GM12878 (cell line): ENCODE results near the gene REEP3. TPM values are rescaled to one million over a fixed set of nuclear protein-coding genes. Genes with fewer than 3 reads are reported as not detected.

Source experiments
- BCL11A ChIP-seq: IDR thresholded peaks from 2 replicates; pipeline ENCODE4 v1.6.1; 2011; ENCODE audit warnings: low read depth, low read length
- EED ChIP-seq: sonication (generic); IDR thresholded peaks from 2 replicates; pipeline ENCODE4 v1.6.1; 2016; ENCODE audit warnings: antibody characterized with exemption, low read depth
- FOXM1 ChIP-seq: IDR thresholded peaks from 2 replicates; pipeline ENCODE4 v1.6.1; 2012; ENCODE audit warnings: low read depth, mild to moderate bottlenecking, inconsistent platforms, low read length, moderate library complexity
- MYB ChIP-seq: fragments of 150-350 bp; IDR thresholded peaks from 2 replicates; pipeline ENCODE4 v1.6.1; 2014; ENCODE audit warnings: mild to moderate bottlenecking, low read depth, low read length, borderline replicate concordance
- PAX5 ChIP-seq: IDR thresholded peaks from 2 replicates; pipeline ENCODE4 v1.6.1; 2011; ENCODE audit warnings: low read depth, low read length, borderline replicate concordance
- PAX8 ChIP-seq: fragments of 450-650 bp; IDR thresholded peaks from 2 replicates; pipeline ENCODE4 v1.6.1; 2017; ENCODE audit warnings: mild to moderate bottlenecking, moderate library complexity
- POLR2A ChIP-seq: IDR thresholded peaks from 2 replicates; pipeline ENCODE4 v1.6.1; 2011; ENCODE audit warnings: low read depth, mild to moderate bottlenecking, low read length
- RCOR1 ChIP-seq: conservative IDR thresholded peaks from 2 replicates; pipeline ENCODE4 v1.6.1; 2012; ENCODE audit warnings: low read depth, low read length, improper control_type of control experiment
- RUNX3 ChIP-seq: IDR thresholded peaks from 2 replicates; pipeline ENCODE4 v1.6.1; 2012; ENCODE audit warnings: low read length, inconsistent platforms
- SIX5 ChIP-seq: IDR thresholded peaks from 2 replicates; pipeline ENCODE4 v1.6.1; 2011; ENCODE audit warnings: mild to moderate bottlenecking, low read depth, low read length, moderate library complexity; ENCODE audit not compliant: severe bottlenecking
- SPI1 ChIP-seq: IDR thresholded peaks from 2 replicates; pipeline ENCODE4 v1.6.1; 2011; ENCODE audit warnings: low read depth, mild to moderate bottlenecking, low read length, moderate library complexity, borderline replicate concordance; ENCODE audit not compliant: insufficient read depth
- STAT3 ChIP-seq: IDR thresholded peaks from 2 replicates; pipeline ENCODE4 v1.6.1; 2011; ENCODE audit warnings: low read depth, low read length, improper control_type of control experiment
- TBL1XR1 ChIP-seq: IDR thresholded peaks from 2 replicates; pipeline ENCODE4 v1.6.1; 2012; ENCODE audit warnings: low read depth, low read length, improper control_type of control experiment
- TCF7 ChIP-seq: IDR thresholded peaks from 2 replicates; pipeline ENCODE4 v1.6.1; 2014; ENCODE audit warnings: antibody characterized with exemption, borderline replicate concordance
- ZNF622 ChIP-seq: fragments of 450-650 bp; IDR thresholded peaks from 2 replicates; pipeline ENCODE4 v1.6.1; 2017; ENCODE audit warnings: mild to moderate bottlenecking, inconsistent platforms
- polyA plus RNA-seq, 11 experiments: library from polyadenylated mRNA; depleted of rRNA in 4 of 11; unstranded in 6 of 11; stranded (reverse) in 5 of 11; fragments of >200 nt; fragmentation: Nextera tagmentation in 4 of 11; fragmentation: Illumina TruSeq in 1 of 11; extraction: Ambion mirVana in 4 of 11; extraction: Trizol in 1 of 11; gene quantifications; 1 replicate in 1 of 11; 2 replicates in 10 of 11; pipeline versions ENCODE4 v1.2.1 to v1.2.3, GENCODE V29; 2011 to 2016; ENCODE audit warnings: inconsistent platforms in 2 of 11, missing spikeins in 2 of 11, low read depth in 1 of 11
- total RNA-seq, 4 experiments: library from RNA; depleted of rRNA in 3 of 4; stranded (reverse); fragments of >200 nt in 3 of 4; fragmentation: Illumina TruSeq in 1 of 4; extraction: Trizol in 1 of 4; gene quantifications; 2 replicates each; pipeline versions ENCODE4 v1.2.1 to v1.2.3, GENCODE V29; 2013 to 2021
- TF ChIP-seq, protein P1 (sequence below): fragments of 450-650 bp; formaldehyde crosslinking; IDR thresholded peaks from 2 replicates; pipeline ENCODE4 v1.4.0; 2022; ENCODE audit warnings: mild to moderate bottlenecking, moderate library complexity
- TF ChIP-seq, protein P2 (sequence below): IDR thresholded peaks from 2 replicates; pipeline ENCODE4 v1.6.1; 2012; ENCODE audit warnings: low read length, inconsistent platforms
- TF ChIP-seq, protein P3 (sequence below): fragments of 450-650 bp; IDR thresholded peaks from 2 replicates; pipeline ENCODE4 v1.6.1; 2017; ENCODE audit warnings: low read depth, mild to moderate bottlenecking, moderate library complexity
- TF ChIP-seq, protein P4 (sequence below): fragments of 450-650 bp; IDR thresholded peaks from 2 replicates; pipeline ENCODE4 v1.6.1; 2016; ENCODE audit warnings: mild to moderate bottlenecking, moderate library complexity, borderline replicate concordance
- TF ChIP-seq, protein P5 (sequence below): fragments of 450-650 bp; IDR thresholded peaks from 2 replicates; pipeline ENCODE4 v1.6.1; 2016; ENCODE audit warnings: mild to moderate bottlenecking

Gene REEP3
- total and polyA plus RNA-seq, 10 of the 15 experiments (the other 5 are each of a cell fraction or from before 2014, with no cell fraction given): 4.9 to 25.9 (median 16.2) TPM

DNA sequence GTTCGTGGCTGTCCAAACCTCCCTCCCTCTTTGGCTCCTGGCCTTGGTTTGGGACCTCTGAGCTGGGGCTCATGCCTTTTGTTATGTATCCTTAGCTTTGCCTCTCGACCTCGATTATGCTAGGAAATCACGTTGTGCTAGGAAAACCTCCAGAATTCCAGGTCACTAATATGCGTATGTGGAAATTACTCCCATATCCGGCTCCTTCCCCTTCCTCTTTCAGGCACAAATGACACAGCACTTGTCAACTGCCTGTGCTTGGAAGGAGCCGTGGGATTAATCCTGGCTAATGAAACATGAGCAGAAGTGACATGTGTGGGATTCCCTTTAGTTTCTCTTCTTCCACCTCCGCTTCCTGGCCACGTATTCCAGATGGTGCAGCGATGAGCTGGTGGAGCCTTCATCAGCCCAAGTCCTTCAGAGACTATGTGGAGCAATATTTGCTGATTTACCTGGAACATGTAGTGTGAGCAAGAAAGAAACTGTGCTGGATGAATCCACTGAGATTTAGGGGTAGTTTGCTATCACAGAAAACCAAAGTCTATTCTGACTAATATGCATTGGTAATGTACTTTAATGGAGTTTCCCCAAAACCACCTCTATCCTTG is 149.2 kb downstream of the REEP3 start (continued):
- TF ChIP-seq TBL1XR1: no peak
- TF ChIP-seq POLR2A: no peak
- TF ChIP-seq RUNX3: peak; percentile 85
- no peak for TF ChIP-seq TCF7
- TF ChIP-seq, protein P1, sequence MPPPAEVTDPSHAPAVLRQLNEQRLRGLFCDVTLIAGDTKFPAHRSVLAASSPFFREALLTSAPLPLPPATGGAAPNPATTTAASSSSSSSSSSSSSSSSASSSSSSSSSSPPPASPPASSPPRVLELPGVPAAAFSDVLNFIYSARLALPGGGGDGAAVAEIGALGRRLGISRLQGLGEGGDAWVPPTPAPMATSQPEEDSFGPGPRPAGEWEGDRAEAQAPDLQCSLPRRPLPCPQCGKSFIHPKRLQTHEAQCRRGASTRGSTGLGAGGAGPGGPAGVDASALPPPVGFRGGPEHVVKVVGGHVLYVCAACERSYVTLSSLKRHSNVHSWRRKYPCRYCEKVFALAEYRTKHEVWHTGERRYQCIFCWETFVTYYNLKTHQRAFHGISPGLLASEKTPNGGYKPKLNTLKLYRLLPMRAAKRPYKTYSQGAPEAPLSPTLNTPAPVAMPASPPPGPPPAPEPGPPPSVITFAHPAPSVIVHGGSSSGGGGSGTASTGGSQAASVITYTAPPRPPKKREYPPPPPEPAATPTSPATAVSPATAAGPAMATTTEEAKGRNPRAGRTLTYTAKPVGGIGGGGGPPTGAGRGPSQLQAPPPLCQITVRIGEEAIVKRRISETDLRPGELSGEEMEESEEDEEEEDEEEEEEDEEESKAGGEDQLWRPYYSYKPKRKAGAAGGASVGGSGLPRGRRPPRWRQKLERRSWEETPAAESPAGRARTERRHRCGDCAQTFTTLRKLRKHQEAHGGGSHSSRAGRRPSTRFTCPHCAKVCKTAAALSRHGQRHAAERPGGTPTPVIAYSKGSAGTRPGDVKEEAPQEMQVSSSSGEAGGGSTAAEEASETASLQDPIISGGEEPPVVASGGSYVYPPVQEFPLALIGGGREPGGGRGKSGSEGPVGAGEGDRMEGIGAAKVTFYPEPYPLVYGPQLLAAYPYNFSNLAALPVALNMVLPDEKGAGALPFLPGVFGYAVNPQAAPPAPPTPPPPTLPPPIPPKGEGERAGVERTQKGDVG: no peak
- TF ChIP-seq, protein P2, sequence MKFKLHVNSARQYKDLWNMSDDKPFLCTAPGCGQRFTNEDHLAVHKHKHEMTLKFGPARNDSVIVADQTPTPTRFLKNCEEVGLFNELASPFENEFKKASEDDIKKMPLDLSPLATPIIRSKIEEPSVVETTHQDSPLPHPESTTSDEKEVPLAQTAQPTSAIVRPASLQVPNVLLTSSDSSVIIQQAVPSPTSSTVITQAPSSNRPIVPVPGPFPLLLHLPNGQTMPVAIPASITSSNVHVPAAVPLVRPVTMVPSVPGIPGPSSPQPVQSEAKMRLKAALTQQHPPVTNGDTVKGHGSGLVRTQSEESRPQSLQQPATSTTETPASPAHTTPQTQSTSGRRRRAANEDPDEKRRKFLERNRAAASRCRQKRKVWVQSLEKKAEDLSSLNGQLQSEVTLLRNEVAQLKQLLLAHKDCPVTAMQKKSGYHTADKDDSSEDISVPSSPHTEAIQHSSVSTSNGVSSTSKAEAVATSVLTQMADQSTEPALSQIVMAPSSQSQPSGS: peak; percentile 80
- TF ChIP-seq PAX5: no peak
- no peak for TF ChIP-seq RCOR1
- no peak for TF ChIP-seq SIX5
- peak; percentile 88; the same call in 1 of the 2 replicates for TF ChIP-seq FOXM1
- TF ChIP-seq EED: peak; percentile 83
- peak; percentile 69; the same call in 1 of the 2 replicates for TF ChIP-seq BCL11A
- TF ChIP-seq, protein P3, sequence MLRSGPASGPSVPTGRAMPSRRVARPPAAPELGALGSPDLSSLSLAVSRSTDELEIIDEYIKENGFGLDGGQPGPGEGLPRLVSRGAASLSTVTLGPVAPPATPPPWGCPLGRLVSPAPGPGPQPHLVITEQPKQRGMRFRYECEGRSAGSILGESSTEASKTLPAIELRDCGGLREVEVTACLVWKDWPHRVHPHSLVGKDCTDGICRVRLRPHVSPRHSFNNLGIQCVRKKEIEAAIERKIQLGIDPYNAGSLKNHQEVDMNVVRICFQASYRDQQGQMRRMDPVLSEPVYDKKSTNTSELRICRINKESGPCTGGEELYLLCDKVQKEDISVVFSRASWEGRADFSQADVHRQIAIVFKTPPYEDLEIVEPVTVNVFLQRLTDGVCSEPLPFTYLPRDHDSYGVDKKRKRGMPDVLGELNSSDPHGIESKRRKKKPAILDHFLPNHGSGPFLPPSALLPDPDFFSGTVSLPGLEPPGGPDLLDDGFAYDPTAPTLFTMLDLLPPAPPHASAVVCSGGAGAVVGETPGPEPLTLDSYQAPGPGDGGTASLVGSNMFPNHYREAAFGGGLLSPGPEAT: no peak
- no peak for TF ChIP-seq ZNF622
- TF ChIP-seq SPI1: no peak
- TF ChIP-seq, protein P4, sequence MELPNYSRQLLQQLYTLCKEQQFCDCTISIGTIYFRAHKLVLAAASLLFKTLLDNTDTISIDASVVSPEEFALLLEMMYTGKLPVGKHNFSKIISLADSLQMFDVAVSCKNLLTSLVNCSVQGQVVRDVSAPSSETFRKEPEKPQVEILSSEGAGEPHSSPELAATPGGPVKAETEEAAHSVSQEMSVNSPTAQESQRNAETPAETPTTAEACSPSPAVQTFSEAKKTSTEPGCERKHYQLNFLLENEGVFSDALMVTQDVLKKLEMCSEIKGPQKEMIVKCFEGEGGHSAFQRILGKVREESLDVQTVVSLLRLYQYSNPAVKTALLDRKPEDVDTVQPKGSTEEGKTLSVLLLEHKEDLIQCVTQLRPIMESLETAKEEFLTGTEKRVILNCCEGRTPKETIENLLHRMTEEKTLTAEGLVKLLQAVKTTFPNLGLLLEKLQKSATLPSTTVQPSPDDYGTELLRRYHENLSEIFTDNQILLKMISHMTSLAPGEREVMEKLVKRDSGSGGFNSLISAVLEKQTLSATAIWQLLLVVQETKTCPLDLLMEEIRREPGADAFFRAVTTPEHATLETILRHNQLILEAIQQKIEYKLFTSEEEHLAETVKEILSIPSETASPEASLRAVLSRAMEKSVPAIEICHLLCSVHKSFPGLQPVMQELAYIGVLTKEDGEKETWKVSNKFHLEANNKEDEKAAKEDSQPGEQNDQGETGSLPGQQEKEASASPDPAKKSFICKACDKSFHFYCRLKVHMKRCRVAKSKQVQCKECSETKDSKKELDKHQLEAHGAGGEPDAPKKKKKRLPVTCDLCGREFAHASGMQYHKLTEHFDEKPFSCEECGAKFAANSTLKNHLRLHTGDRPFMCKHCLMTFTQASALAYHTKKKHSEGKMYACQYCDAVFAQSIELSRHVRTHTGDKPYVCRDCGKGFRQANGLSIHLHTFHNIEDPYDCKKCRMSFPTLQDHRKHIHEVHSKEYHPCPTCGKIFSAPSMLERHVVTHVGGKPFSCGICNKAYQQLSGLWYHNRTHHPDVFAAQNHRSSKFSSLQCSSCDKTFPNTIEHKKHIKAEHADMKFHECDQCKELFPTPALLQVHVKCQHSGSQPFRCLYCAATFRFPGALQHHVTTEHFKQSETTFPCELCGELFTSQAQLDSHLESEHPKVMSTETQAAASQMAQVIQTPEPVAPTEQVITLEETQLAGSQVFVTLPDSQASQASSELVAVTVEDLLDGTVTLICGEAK: no peak
- no peak for TF ChIP-seq STAT3
- TF ChIP-seq, protein P5, sequence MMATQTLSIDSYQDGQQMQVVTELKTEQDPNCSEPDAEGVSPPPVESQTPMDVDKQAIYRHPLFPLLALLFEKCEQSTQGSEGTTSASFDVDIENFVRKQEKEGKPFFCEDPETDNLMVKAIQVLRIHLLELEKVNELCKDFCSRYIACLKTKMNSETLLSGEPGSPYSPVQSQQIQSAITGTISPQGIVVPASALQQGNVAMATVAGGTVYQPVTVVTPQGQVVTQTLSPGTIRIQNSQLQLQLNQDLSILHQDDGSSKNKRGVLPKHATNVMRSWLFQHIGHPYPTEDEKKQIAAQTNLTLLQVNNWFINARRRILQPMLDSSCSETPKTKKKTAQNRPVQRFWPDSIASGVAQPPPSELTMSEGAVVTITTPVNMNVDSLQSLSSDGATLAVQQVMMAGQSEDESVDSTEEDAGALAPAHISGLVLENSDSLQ: no peak
- no peak for TF ChIP-seq MYB
- no peak for TF ChIP-seq PAX8
